HCT116 (cell line): Measurements from ENCODE around the gene TMEM74B. TPM values are rescaled to one million over a fixed set of nuclear protein-coding genes. Genes with fewer than 3 reads are reported as not detected.

Source experiments
- ATAC-seq: fragments of 200-7000 bp; cut with Tn5 transposase; 2 replicates; pipeline ENCODE4 v1.9.1; 2020; ENCODE audit warnings: mild to moderate bottlenecking, moderate library complexity
- BruUV-seq: library from RNA; stranded (reverse); fragments of 400-500 nt; replicated peaks from 2 replicates; lab custom pipeline; 2021; lab: Mats Ljungman, UMichigan
- CTCF ChIA-PET: fragments of 300-600 bp; sonication (Branson Sonifier 250); formaldehyde crosslinking; loops from one replicate; lab custom pipeline; 2021; ENCODE audit warnings: antibody characterized with exemption; lab: Charles Lee
- POLR2A ChIA-PET: fragments of 300-600, 350-600 bp; sonication (Branson Sonifier 250); formaldehyde crosslinking; loops from one replicate; lab custom pipeline; 2021; ENCODE audit warnings: antibody characterized with exemption; lab: Charles Lee
- RAD21 ChIA-PET, 2 experiments: fragments of 300-600 bp; sonication (Branson Sonifier 250); formaldehyde crosslinking; loops; one replicate each; lab custom pipeline; 2023; ENCODE audit warnings: low total read pairs in 2 of 2; ENCODE audit not compliant: uncharacterized antibody in 2 of 2, unreplicated experiment in 2 of 2, low non-redundant PET in 1 of 2; lab: Charles Lee
- DNase-seq: peaks from one replicate; pipeline ENCODE4 v3.0.0-alpha.2; 2010; ENCODE audit warnings: low read depth, low spot score
- H2AFZ ChIP-seq: fragments of 200-600 bp; shearing (Covaris generic), sonication (generic); 2 replicates; pipeline ENCODE4 v1.6.1; 2017; ENCODE audit warnings: low read depth, mixed run types, mixed read lengths, antibody characterized with exemption, low read length; ENCODE audit not compliant: poor library complexity, severe bottlenecking
- H3K27ac ChIP-seq: 2 replicates; pipeline ENCODE4 v1.5.1; 2012; ENCODE audit warnings: low read depth, low read length
- H3K27me3 ChIP-seq: fragments of 200-600 bp; sonication (generic); 2 replicates; pipeline ENCODE4 v1.6.1; 2016; ENCODE audit warnings: mixed run types, low read length, mixed read lengths; ENCODE audit not compliant: insufficient read depth
- H3K36me3 ChIP-seq, 2 experiments: fragments of 200-500 bp in 1 of 2; fragments of 200-600 bp in 1 of 2; sonication (Bioruptor generic) in 1 of 2; sonication (generic) in 1 of 2; 2 replicates each; pipeline versions ENCODE4 v1.5.1 to v1.6.1; 2014 to 2016; ENCODE audit warnings: low read length in 2 of 2, inconsistent platforms in 1 of 2, mixed read lengths in 1 of 2, mixed run types in 1 of 2; ENCODE audit not compliant: insufficient read depth in 2 of 2, control insufficient read depth in 1 of 2
- H3K4me1 ChIP-seq, 2 experiments: fragments of 200-600 bp in 1 of 2; sonication (generic) in 1 of 2; 2 replicates each; pipeline versions ENCODE4 v1.5.1 to v1.6.1; 2012 to 2017; ENCODE audit warnings: low read length in 2 of 2, inconsistent platforms in 1 of 2, mild to moderate bottlenecking in 1 of 2, mixed read lengths in 1 of 2, mixed run types in 1 of 2, moderate library complexity in 1 of 2; ENCODE audit not compliant: insufficient read depth in 2 of 2, control insufficient read depth in 1 of 2
- H3K4me2 ChIP-seq: fragments of 200-600 bp; sonication (generic); 2 replicates; pipeline ENCODE4 v1.6.1; 2017; ENCODE audit warnings: mixed run types, low read length, mixed read lengths
- H3K4me3 ChIP-seq, 2 experiments: fragments of 200-600 bp in 1 of 2; sonication (generic) in 1 of 2; replicated peaks in 1 of 2; 2 replicates each; pipeline ENCODE4 v1.5.1; 2011 to 2016; ENCODE audit warnings: low read length in 2 of 2, control low read depth in 1 of 2, low read depth in 1 of 2, mild to moderate bottlenecking in 1 of 2, mixed read lengths in 1 of 2, mixed run types in 1 of 2
- H3K79me2 ChIP-seq: fragments of 200-600 bp; sonication (generic); 2 replicates; pipeline ENCODE4 v1.6.1; 2017; ENCODE audit warnings: mild to moderate bottlenecking, mixed run types, low read length, moderate library complexity, mixed read lengths; ENCODE audit not compliant: insufficient read depth
- H3K9ac ChIP-seq: fragments of 200-600 bp; sonication (generic); 2 replicates; pipeline ENCODE4 v1.6.1; 2016; ENCODE audit warnings: low read length, mixed read lengths
- H3K9me2 ChIP-seq: fragments of 200-600 bp; sonication (generic), shearing (Covaris generic); 2 replicates; pipeline ENCODE4 v1.6.1; 2017; ENCODE audit warnings: mixed run types, mild to moderate bottlenecking, moderate library complexity; ENCODE audit not compliant: insufficient read depth
- H3K9me3 ChIP-seq, 2 experiments: fragments of 200-500 bp in 1 of 2; fragments of 200-600 bp in 1 of 2; sonication (Bioruptor generic) in 1 of 2; sonication (generic) in 1 of 2; 2 replicates each; pipeline ENCODE4 v1.6.1; 2014 to 2017; ENCODE audit warnings: low read length in 2 of 2, mixed read lengths in 2 of 2, inconsistent platforms in 1 of 2, low read depth in 1 of 2, mild to moderate bottlenecking in 1 of 2, mixed run types in 1 of 2, moderate library complexity in 1 of 2; ENCODE audit not compliant: control insufficient read depth in 1 of 2, insufficient read depth in 1 of 2
- H4K20me1 ChIP-seq: fragments of 200-600 bp; sonication (generic), shearing (Covaris generic); 2 replicates; pipeline ENCODE4 v1.6.1; 2017; ENCODE audit warnings: mixed run types, mild to moderate bottlenecking, moderate library complexity; ENCODE audit not compliant: insufficient read depth
- CEBPB ChIP-seq: IDR thresholded peaks from 2 replicates; pipeline ENCODE4 v1.6.1; 2012; ENCODE audit warnings: low read depth
- ELF1 ChIP-seq: IDR thresholded peaks from 2 replicates; pipeline ENCODE4 v1.6.1; 2012; ENCODE audit warnings: low read depth, borderline replicate concordance
- MAX ChIP-seq: IDR thresholded peaks from 2 replicates; pipeline ENCODE4 v1.6.1; 2012
- POLR2A ChIP-seq: IDR thresholded peaks from 2 replicates; pipeline ENCODE4 v1.7.0; 2011; ENCODE audit warnings: borderline replicate concordance; ENCODE audit not compliant: insufficient read depth, insufficient read length; ENCODE audit errors: extremely low read depth
- POLR2AphosphoS5 ChIP-seq: IDR thresholded peaks from 2 replicates; pipeline ENCODE4 v1.6.1; 2011; ENCODE audit warnings: mild to moderate bottlenecking, low read depth, low read length, moderate library complexity
- SP1 ChIP-seq: IDR thresholded peaks from 2 replicates; pipeline ENCODE4 v1.6.1; 2012; ENCODE audit warnings: low read depth
- TCF7L2 ChIP-seq: IDR thresholded peaks from 2 replicates; pipeline ENCODE4 v1.7.0; 2011; ENCODE audit warnings: borderline replicate concordance, inconsistent platforms; ENCODE audit not compliant: insufficient read depth, insufficient read length; ENCODE audit errors: extremely low read depth
- ZBTB33 ChIP-seq: IDR thresholded peaks from 2 replicates; pipeline ENCODE4 v1.6.1; 2011; ENCODE audit warnings: mild to moderate bottlenecking, low read length, moderate library complexity; ENCODE audit not compliant: insufficient replicate concordance; ENCODE audit errors: extremely low read depth
- ZFX ChIP-seq: fragments of 450-650 bp; IDR thresholded peaks from 2 replicates; pipeline ENCODE4 v1.6.1; 2017
- ZNF274 ChIP-seq: fragments of 200-500 bp; sonication (Bioruptor generic); IDR thresholded peaks from 2 replicates; pipeline ENCODE4 v1.6.1; 2014; ENCODE audit warnings: mild to moderate bottlenecking, low read depth, low read length, inconsistent platforms
- intact Hi-C: fragments of 100-400 bp; cut with micrococcal nuclease; formaldehyde crosslinking; loops from 2 replicates; pipeline ENCODE4 v1.10.0; 2022
- total RNA-seq: library from RNA; stranded (reverse); gene quantifications from one replicate; pipeline ENCODE4 v1.2.1, GENCODE V29; 2021; ENCODE audit not compliant: unreplicated experiment
- TF ChIP-seq, protein P1 (sequence below), 3 experiments: fragments of 200-600 bp in 1 of 3; sonication (generic) in 1 of 3; IDR thresholded peaks in 2 of 3; conservative IDR thresholded peaks in 1 of 3; 2 replicates each; pipeline ENCODE4 v1.5.1; 2012 to 2017; ENCODE audit warnings: low read depth in 2 of 3, low read length in 2 of 3, antibody characterized with exemption in 1 of 3, borderline replicate concordance in 1 of 3, control low read depth in 1 of 3, mild to moderate bottlenecking in 1 of 3, mixed read lengths in 1 of 3, mixed run types in 1 of 3, moderate library complexity in 1 of 3; ENCODE audit not compliant: insufficient read depth in 1 of 3

Gene TMEM74B
- total RNA-seq, 1 experiment from 2014 or later, result 25.7 TPM

DNA sequence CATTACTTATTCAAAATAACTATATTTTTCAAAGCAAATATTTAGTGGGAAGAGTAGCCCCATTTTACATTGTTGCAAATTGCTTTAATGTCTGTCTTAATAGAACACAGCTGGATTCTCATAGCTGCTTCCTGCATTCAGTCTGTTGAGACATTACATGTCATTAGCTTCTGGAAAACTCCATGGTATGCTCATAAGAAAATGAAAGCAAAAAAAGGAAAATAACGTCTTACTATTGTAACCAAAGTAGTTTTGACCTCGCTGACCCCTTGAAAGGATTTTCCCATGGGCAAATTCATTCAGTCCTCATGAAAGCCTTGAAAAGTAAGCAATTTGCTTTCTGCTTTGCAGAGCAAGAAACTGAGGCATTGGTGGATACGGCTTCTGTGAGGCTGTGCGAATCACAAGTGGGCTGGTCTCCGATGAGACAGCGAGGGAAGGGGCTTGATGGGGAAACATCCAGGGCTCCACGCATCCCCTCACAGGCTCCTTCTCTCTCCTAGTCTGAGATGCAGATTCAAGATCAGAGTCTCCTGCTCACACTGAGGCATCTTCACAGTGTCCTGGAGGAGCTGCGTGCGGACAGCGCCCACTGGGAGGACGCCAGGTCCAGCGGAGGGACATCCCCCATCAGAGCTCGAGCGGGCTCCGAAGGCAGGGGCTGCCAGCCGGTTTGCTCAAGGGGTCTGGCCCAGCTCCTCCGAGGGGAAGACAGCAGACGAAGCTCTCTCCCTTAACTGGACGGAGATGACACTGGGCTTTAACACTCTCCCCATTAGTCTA is 21.8 kb upstream of the TMEM74B start:
- H3K4me3 ChIP-seq, result no peak overlapping the region
- H3K36me3 ChIP-seq, result no peaks in the 10 kb centered on the region
- no peak for DNase-seq
- no peaks in the 10 kb centered on the region for H3K9me2 ChIP-seq
- no peak overlapping the region for H3K4me2 ChIP-seq
- H3K9me3 ChIP-seq, result no peaks in the 10 kb centered on the region
- H3K4me1 ChIP-seq, result peaks cover 0 to 9% of the 10 kb centered on the region in 2 experiments; a peak in 1 of 4 replicates
- POLR2A ChIA-PET, result no interaction called here
- intact Hi-C loops, result no loop called here
- H3K27me3 ChIP-seq, result peaks cover 11% of the 10 kb centered on the region
- TF ChIP-seq ZFX, result no peak
- TF ChIP-seq, protein P1, sequence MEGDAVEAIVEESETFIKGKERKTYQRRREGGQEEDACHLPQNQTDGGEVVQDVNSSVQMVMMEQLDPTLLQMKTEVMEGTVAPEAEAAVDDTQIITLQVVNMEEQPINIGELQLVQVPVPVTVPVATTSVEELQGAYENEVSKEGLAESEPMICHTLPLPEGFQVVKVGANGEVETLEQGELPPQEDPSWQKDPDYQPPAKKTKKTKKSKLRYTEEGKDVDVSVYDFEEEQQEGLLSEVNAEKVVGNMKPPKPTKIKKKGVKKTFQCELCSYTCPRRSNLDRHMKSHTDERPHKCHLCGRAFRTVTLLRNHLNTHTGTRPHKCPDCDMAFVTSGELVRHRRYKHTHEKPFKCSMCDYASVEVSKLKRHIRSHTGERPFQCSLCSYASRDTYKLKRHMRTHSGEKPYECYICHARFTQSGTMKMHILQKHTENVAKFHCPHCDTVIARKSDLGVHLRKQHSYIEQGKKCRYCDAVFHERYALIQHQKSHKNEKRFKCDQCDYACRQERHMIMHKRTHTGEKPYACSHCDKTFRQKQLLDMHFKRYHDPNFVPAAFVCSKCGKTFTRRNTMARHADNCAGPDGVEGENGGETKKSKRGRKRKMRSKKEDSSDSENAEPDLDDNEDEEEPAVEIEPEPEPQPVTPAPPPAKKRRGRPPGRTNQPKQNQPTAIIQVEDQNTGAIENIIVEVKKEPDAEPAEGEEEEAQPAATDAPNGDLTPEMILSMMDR (IDR thresholded peaks at IDR 0.05 in 2 of 3, conservative IDR thresholded peaks at IDR 0.05 in 1 of 3; ENCODE audit: borderline replicate concordance in 1 of 3, insufficient read depth in 1 of 3, low read depth in 2 of 3, low read length in 2 of 3), result no peak
- TF ChIP-seq, all 23 proteins: peak for 0
- H3K79me2 ChIP-seq, result no peaks in the 10 kb centered on the region
- no peak for ATAC-seq
- ChIA-PET RAD21 (no interaction called here), CTCF (no interaction called here)
- H2AFZ ChIP-seq, result no peak overlapping the region
- BruUV-seq, result no TSS peak
- no peak overlapping the region for H3K9ac ChIP-seq
- H4K20me1 ChIP-seq, result no peaks in the 10 kb centered on the region
- H3K27ac ChIP-seq, result no peak overlapping the region

GRCh38 chr20:1205802-1206201 is 21.0 kb upstream of the TMEM74B start:
- Histone ChIP-seq H3K27me3 (peaks cover 11% of the 10 kb centered on the region), H3K36me3 (no peaks in the 10 kb centered on the region), H3K79me2 (no peaks in the 10 kb centered on the region), H3K9me2 (no peaks in the 10 kb centered on the region), H3K9me3 (no peaks in the 10 kb centered on the region), H3K4me3 (no peak overlapping the region), H3K9ac (no peak overlapping the region), H3K27ac (no peak overlapping the region), H2AFZ (no peak overlapping the region), H3K4me2 (no peak overlapping the region), H3K4me1 (peaks cover 0 to 9% of the 10 kb centered on the region in 2 experiments; a peak in 1 of 4 replicates), H4K20me1 (no peaks in the 10 kb centered on the region)
- POLR2A ChIA-PET, result no interaction called here
- intact Hi-C loops, result no loop called here
- ATAC-seq, result no peak
- BruUV-seq, result no TSS peak
- CTCF ChIA-PET, result no interaction called here
- RAD21 ChIA-PET, result no interaction called here
- no peak for DNase-seq
- no peak for TF ChIP-seq POLR2AphosphoS5
- TF ChIP-seq SP1, result no peak
- TF ChIP-seq CEBPB, result no peak
- no peak for TF ChIP-seq POLR2A
- TF ChIP-seq, protein P1 (IDR thresholded peaks at IDR 0.05 in 2 of 3, conservative IDR thresholded peaks at IDR 0.05 in 1 of 3; ENCODE audit: borderline replicate concordance in 1 of 3, insufficient read depth in 1 of 3, low read depth in 2 of 3, low read length in 2 of 3), result no peak
- no peak for TF ChIP-seq ZNF274
- TF ChIP-seq ELF1, result no peak
- no peak for TF ChIP-seq TCF7L2
- TF ChIP-seq ZFX, result no peak
- TF ChIP-seq MAX, result no peak
- no peak for TF ChIP-seq ZBTB33
